HepG2 (cell line): Measurements from ENCODE around the gene MRNIP.

Source experiments
- CEBPG ChIP-seq: IDR thresholded peaks from 2 replicates; pipeline ENCODE4 v1.6.1; 2016
- TF ChIP-seq, protein P1 (sequence below): sonication (generic); formaldehyde crosslinking; IDR thresholded peaks from 2 replicates; pipeline ENCODE4 v1.4.0; 2020; ENCODE audit warnings: missing genetic modification reagents

- TF ChIP-seq, protein P1, sequence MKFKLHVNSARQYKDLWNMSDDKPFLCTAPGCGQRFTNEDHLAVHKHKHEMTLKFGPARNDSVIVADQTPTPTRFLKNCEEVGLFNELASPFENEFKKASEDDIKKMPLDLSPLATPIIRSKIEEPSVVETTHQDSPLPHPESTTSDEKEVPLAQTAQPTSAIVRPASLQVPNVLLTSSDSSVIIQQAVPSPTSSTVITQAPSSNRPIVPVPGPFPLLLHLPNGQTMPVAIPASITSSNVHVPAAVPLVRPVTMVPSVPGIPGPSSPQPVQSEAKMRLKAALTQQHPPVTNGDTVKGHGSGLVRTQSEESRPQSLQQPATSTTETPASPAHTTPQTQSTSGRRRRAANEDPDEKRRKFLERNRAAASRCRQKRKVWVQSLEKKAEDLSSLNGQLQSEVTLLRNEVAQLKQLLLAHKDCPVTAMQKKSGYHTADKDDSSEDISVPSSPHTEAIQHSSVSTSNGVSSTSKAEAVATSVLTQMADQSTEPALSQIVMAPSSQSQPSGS: no peak
- no peak for TF ChIP-seq CEBPG (CRISPR knock-in tag)
Measured at GRCh38 chr5:179864686-179865085, 6.1 kb upstream of the MRNIP start.
